ENCODE results near the gene AXDND1.
A peak's percentile ranks its signal among the peaks of the same experiment; 100 is the strongest.
"Not testable (repeated sequence)": the region's sequence is repeated elsewhere in the genome, so short reads cannot be mapped to it uniquely, and the experiment has no call there.

The AXDND1 gene

GRCh38 chr1:179366093-179366800 lies 476 bp downstream of the AXDND1 start:
- no peak for DNase-seq

GRCh38 chr1:179369751-179370341 lies 4.1 kb downstream of the AXDND1 start:
- DNase-seq = peak; percentile 66

- no peak for DNase-seq
Measured at GRCh38 chr1:179372160-179372559, 6.4 kb downstream of the AXDND1 start.

GRCh38 chr1:179376223-179376622 lies 10.5 kb downstream of the AXDND1 start:
- DNase-seq = no peak

- DNase-seq = no peak
Measured at GRCh38 chr1:179380299-179380698, 14.5 kb downstream of the AXDND1 start.

- no peak for DNase-seq
Measured at GRCh38 chr1:179384027-179384426, 18.3 kb downstream of the AXDND1 start.

- DNase-seq = no peak
Measured at GRCh38 chr1:179385510-179385909, 19.7 kb downstream of the AXDND1 start.

- no peak for DNase-seq
Measured at GRCh38 chr1:179393721-179394120, 27.9 kb downstream of the AXDND1 start.

GRCh38 chr1:179399399-179399798 lies 33.6 kb downstream of the AXDND1 start:
- DNase-seq = not testable (repeated sequence)

- not testable (repeated sequence) for DNase-seq
Measured at GRCh38 chr1:179417760-179418159, 52.0 kb downstream of the AXDND1 start.

- DNase-seq = not testable (repeated sequence)
Measured at GRCh38 chr1:179418706-179419105, 52.9 kb downstream of the AXDND1 start.

DNA sequence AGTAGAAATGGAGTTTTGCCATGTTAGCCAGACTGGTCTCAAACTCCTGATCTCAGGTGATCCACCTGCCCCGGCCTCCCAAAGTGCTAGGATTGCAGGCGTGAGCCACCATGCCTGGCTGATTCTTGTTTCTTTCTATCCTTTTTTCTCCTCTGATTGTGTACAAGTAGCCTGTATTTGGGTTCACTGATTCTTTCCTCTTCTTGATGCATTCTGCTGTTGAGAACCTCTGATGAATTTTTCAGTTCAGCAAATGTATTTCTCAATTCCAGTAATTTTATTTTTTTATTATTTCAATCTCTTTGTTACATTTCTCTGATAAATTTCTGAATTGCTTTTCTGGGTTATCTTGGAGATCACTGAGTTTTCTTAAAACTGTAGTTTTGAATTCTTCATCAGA lies 58.8 kb downstream of the AXDND1 start:
- no peak for DNase-seq

GRCh38 chr1:179425186-179425585 lies 59.4 kb downstream of the AXDND1 start:
- no peak for DNase-seq

DNA sequence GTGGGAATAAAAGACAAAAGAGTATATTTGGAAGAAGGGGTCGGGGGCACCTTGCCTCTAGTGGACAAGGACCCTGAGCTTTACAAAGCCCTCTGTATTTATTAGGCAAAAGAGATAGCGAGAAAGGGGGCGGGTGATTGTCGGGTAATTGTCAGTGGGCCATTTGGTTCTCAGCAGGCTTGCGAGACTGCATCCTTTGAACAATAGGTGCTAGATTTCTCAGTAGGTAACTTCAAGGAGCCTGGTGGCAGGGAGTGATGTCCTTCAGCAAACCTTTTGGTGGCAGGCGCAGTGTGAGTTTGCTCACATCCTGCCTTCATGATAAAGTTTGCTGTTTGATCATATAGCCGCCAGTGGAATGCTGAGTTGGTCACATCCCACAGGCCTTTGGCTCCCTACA lies 71.4 kb downstream of the AXDND1 start:
- no peak for DNase-seq

GRCh38 chr1:179439646-179440045 lies 73.9 kb downstream of the AXDND1 start:
- DNase-seq = not testable (repeated sequence)

DNA sequence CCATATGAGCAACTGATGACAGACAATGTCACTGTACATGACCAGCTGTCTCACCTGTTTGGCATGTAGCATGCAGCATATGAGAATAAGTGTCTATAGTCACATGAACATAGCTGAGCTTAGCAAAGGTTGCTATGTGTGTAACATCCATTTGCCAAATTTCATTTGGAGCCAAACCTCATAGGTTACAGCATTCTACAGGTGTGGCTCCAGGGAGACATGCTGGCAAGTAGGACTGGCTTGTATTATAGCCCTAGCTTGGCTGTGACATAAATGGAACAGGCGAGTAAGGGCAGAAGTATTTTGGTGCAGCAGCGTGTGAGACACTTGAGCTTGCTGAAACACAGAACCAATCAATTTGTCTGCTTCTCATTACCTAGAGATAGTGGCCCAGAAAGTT lies 74.5 kb downstream of the AXDND1 start:
- not testable (repeated sequence) for DNase-seq

GRCh38 chr1:179440971-179441370 lies 75.2 kb downstream of the AXDND1 start:
- DNase-seq = no peak

- no peak for DNase-seq
Measured at GRCh38 chr1:179441501-179441900, 75.7 kb downstream of the AXDND1 start.

DNA sequence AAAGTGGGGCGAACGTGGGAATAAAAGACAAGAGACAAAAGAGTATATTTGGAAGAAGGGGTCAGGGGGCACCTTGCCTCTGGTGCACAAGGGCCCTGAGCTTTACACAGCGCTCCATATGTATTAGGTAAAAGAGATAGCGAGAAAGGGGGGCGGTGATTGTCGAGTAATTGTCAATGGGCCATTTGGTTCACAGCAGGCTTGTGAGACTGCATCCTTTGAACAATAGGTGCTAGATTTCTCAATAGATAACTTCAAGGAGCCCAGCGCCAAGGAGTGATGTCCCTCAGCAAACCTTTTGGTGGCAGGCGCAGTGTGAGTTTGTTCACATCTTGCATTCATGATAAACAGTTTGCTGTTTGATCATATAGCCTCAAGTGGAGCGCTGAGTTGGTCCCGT lies 77.1 kb downstream of the AXDND1 start:
- not testable (repeated sequence) for DNase-seq

GRCh38 chr1:179445593-179445992 lies 79.8 kb downstream of the AXDND1 start:
- DNase-seq = no peak

- DNase-seq = no peak
Measured at GRCh38 chr1:179447489-179447888, 81.7 kb downstream of the AXDND1 start.

GRCh38 chr1:179448437-179449149 lies 82.8 kb downstream of the AXDND1 start:
- DNase-seq = no peak

- not testable (repeated sequence) for DNase-seq
Measured at GRCh38 chr1:179459606-179460206, 93.9 kb downstream of the AXDND1 start.

GRCh38 chr1:179465661-179466060 lies 99.9 kb downstream of the AXDND1 start:
- not testable (repeated sequence) for DNase-seq
